Lower lobe of right lung (tissue), 2 donors: Measurements from ENCODE around the gene SNED1. TPM values are rescaled to one million over a fixed set of nuclear protein-coding genes. Genes with fewer than 3 reads are reported as not detected.

Experiments used
- ATAC-seq, 2 donors: fragments of 200-7000 bp; cut with Tn5 transposase; one replicate each; pipeline ENCODE4 v1.9.1; 2020 to 2022; ENCODE audit warnings: mild to moderate bottlenecking in 2 of 2, moderate library complexity in 2 of 2
- DNase-seq: peaks from one replicate; pipeline ENCODE4 v3.0.0-alpha.2; 2020
- H3K27ac ChIP-seq: fragments of 200-600 bp; one replicate; pipeline ENCODE4 v1.8.0; 2022
- H3K27me3 ChIP-seq: fragments of 200-600 bp; one replicate; pipeline ENCODE4 v1.8.0; 2022; ENCODE audit warnings: low read depth
- H3K36me3 ChIP-seq: fragments of 200-600 bp; one replicate; pipeline ENCODE4 v1.8.0; 2022; ENCODE audit warnings: mild to moderate bottlenecking
- H3K4me1 ChIP-seq: fragments of 200-600 bp; one replicate; pipeline ENCODE4 v1.8.0; 2022
- H3K4me3 ChIP-seq: fragments of 200-600 bp; one replicate; pipeline ENCODE4 v1.8.0; 2022; ENCODE audit warnings: mild to moderate bottlenecking
- H3K9me3 ChIP-seq: fragments of 200-600 bp; one replicate; pipeline ENCODE4 v1.8.0; 2022
- intact Hi-C: fragments of 100-400 bp; cut with DNase I; formaldehyde crosslinking; loops from one replicate; pipeline ENCODE4 v1.11.0; 2022
- total RNA-seq: library from RNA; stranded (reverse); fragmentation: NEBNext Ultra II Directional; extraction: Animal tissue kit (Norgen Biotek cat#: 25700); gene quantifications from one replicate; pipeline ENCODE4 v1.2.1, GENCODE V29; 2021
- TF ChIP-seq, protein P1 (sequence below): fragments of 200-600 bp; IDR thresholded peaks from one replicate; pipeline ENCODE4 v1.8.0; 2022; ENCODE audit warnings: antibody characterized with exemption, mild to moderate bottlenecking
- donor health status: DM: no; HTN: yes; CAD: no; lungs with severe emphysema.

SNED1 gene
- total RNA-seq, 1 donor from 2014 or later: 36.2 TPM

DNA sequence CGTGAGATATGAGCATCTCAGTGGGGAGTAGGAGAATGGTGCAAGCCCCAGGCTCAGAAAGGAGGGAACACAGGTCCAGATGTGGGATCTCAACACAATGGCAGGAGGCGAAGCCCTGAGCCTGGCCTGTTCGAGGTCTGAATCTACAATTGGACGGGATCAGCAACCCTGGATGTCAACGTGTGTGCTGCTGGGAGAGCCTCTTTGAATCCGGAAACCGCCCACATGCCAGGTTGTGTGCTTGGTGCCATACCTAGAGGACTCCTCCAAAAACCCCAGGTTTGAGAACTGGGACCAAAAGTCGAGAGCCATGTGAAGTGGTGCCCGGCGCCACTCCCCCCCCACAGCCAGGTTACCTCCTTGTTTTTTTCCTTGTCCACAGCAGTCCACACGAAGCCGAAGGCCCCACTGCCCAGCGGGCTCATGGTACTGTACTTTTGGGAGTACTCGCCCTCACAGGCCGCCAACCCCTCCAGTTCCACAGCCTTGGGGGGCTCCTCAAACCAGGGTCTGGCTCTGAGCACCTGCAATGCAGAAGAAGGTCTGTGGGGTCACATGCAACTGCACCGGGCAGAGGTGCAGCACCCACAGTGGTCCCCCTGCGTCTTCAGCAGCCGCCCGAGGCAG, 124.1 kb downstream of the SNED1 start:
- ATAC-seq: no peak
- no peaks in the 10 kb centered on the region for H3K27me3 ChIP-seq
- no peak overlapping the region for H3K27ac ChIP-seq
- intact Hi-C loops: no loop called here
- H3K36me3 ChIP-seq: no peaks in the 10 kb centered on the region
- H3K4me1 ChIP-seq: no peaks in the 10 kb centered on the region
- H3K4me3 ChIP-seq: no peak overlapping the region
- TF ChIP-seq, protein P1, sequence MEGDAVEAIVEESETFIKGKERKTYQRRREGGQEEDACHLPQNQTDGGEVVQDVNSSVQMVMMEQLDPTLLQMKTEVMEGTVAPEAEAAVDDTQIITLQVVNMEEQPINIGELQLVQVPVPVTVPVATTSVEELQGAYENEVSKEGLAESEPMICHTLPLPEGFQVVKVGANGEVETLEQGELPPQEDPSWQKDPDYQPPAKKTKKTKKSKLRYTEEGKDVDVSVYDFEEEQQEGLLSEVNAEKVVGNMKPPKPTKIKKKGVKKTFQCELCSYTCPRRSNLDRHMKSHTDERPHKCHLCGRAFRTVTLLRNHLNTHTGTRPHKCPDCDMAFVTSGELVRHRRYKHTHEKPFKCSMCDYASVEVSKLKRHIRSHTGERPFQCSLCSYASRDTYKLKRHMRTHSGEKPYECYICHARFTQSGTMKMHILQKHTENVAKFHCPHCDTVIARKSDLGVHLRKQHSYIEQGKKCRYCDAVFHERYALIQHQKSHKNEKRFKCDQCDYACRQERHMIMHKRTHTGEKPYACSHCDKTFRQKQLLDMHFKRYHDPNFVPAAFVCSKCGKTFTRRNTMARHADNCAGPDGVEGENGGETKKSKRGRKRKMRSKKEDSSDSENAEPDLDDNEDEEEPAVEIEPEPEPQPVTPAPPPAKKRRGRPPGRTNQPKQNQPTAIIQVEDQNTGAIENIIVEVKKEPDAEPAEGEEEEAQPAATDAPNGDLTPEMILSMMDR: no peak
- H3K9me3 ChIP-seq: no peaks in the 10 kb centered on the region
- no peak for DNase-seq

DNA sequence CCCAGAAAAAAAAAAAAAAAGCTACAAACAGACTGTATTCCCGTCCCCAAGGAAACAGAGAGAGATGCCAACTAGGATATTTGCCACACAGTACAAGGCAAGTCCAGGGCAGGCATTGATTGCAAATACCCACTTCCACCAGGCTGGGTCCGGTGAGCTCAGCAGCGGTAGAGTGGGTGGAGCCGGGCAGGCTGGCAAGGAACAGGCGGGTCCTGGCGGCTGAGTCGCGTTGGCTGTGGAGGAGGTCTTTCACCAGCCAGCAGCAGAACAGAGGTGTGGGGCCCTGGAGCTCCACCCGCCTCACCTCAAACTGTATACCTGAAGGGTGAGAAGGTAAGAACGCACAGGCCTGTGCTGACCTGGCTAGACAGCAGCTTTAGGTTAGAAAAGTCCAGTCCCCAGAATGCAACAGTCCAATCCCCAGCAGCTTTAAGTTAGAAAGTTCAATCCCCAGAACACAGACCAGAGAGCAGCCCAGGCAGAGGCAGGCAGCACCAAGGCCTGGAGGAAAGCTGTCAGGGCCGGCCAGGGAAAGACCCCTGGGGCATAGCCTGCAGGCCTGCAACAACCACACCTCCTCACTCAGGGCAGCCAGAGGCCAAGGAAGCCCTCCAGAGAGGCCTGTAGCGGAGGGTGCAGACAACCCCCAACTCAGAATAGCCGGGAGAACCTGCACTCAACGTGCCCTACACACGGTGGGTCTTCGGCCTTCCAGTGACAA, 125.6 kb downstream of the SNED1 start:
- no peak overlapping the region for H3K4me3 ChIP-seq
- no peak for ATAC-seq
- TF ChIP-seq, protein P1: no peak
- peak; percentile 44 for DNase-seq
- H3K36me3 ChIP-seq: no peaks in the 10 kb centered on the region
- H3K27ac ChIP-seq: no peak overlapping the region
- no peaks in the 10 kb centered on the region for H3K9me3 ChIP-seq
- no peaks in the 10 kb centered on the region for H3K27me3 ChIP-seq
- no peaks in the 10 kb centered on the region for H3K4me1 ChIP-seq
- intact Hi-C loops: no loop called here

DNA sequence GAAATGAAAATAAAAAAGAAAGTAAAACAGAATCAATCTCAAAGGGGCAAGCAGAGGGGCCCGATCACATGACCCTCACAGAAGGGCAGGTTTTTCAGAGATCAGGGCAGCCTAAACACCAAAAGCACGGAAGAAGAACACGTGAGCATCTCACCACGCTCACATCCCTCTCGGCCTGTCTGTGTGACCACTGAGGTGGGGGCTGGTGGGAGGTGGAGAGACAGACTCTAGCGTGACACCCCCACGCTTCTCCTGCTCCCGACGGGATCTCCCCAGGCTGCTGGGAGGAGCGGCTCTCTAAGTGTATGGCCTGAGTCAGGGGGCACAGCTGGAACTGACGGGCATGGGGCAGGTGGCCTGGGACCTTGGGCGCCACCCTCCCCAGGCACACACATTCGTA, 127.2 kb downstream of the SNED1 start:
- ATAC-seq: no peak
- Histone ChIP-seq H3K4me1 (no peaks in the 10 kb centered on the region), H3K4me3 (no peak overlapping the region), H3K27ac (no peak overlapping the region), H3K36me3 (no peaks in the 10 kb centered on the region), H3K9me3 (no peaks in the 10 kb centered on the region), H3K27me3 (no peaks in the 10 kb centered on the region)
- TF ChIP-seq, protein P1: no peak
- peak; percentile 31 for DNase-seq
- intact Hi-C loops: no loop called here

DNA sequence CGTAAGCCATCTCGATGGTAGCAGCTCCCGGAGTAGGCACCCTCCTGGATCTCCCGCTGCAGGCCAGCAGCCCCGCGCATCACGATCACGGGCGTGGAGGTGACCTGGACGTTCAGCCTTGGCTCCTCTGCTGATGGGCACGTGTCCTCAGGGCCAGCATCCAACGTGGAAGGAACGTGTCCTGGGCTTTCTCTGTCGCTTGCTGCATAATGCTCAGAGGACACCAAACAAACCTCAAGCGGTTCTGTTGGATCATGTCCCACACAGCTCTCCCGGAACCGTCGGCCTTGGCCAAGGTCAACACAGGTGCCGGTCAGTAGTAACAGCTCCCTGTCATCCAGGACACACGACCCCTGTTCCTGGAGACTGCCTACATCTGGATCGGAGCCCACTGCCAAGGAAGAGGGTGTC, 127.8 kb downstream of the SNED1 start:
- Histone ChIP-seq H3K27ac (no peak overlapping the region), H3K4me3 (no peak overlapping the region), H3K36me3 (no peaks in the 10 kb centered on the region), H3K27me3 (no peaks in the 10 kb centered on the region), H3K9me3 (no peaks in the 10 kb centered on the region), H3K4me1 (no peaks in the 10 kb centered on the region)
- no peak for ATAC-seq
- TF ChIP-seq, protein P1: no peak
- intact Hi-C loops: no loop called here
- DNase-seq: peak; percentile 34

DNA sequence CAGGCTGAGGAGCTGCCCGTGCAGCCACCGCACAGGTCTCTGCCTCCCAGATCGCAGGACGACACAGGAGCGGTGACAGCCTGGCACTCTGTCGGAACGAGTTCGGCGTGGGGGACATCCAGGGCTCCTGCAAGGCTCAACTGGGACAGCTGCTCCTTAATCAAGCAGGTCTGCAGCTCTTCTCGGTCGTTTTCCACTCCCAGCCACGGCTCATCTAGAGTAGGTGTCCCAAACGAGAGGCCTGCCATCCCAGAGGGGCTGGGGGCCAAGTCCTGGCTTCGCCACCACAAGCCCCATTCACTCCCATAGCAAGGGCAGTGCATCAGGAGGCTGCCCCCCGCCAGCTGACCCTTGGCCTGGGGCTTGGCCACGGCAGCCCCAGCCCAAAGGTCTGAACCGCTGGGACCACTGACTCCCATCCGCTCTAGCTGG, 128.4 kb downstream of the SNED1 start:
- intact Hi-C loops: no loop called here
- no peak for ATAC-seq

More for the DNA sequence above, 128.4 kb downstream of the SNED1 start:
- Histone ChIP-seq H3K36me3 (no peaks in the 10 kb centered on the region), H3K4me3 (no peak overlapping the region), H3K27me3 (no peaks in the 10 kb centered on the region), H3K9me3 (no peaks in the 10 kb centered on the region), H3K4me1 (no peaks in the 10 kb centered on the region), H3K27ac (no peak overlapping the region)
- TF ChIP-seq, protein P1: no peak
- peak; percentile 30 for DNase-seq
